Stimulated activated effector memory CD8-positive, alpha-beta T cell treated with anti-CD3 and anti-CD28 coated beads, Interleukin-12 subunit alpha, Interleukin-12 subunit beta, amount 100 ng/mL, for 72 hours (primary cell): ENCODE measurements around the gene RPL29.
A peak's percentile ranks its signal among the peaks of the same experiment; 100 is the strongest.

Experiments
- ATAC-seq: fragments of 150-1000 bp; cut with Tn5 transposase; 2 replicates; pipeline ENCODE4 v1.10.0; 2021
- DNase-seq, 2 donors: peaks; one replicate each; pipeline ENCODE4 v3.0.0; 2021 to 2022; ENCODE audit warnings: low spot score in 2 of 2
- H3K27ac Mint-ChIP-seq: one replicate; pipeline ENCODE4 v1.8.0; 2022; ENCODE audit warnings: mild to moderate bottlenecking, mixed read lengths
- H3K36me3 Mint-ChIP-seq: one replicate; pipeline ENCODE4 v1.8.0; 2022; ENCODE audit warnings: mild to moderate bottlenecking, mixed read lengths
- H3K4me1 Mint-ChIP-seq: one replicate; pipeline ENCODE4 v1.8.0; 2022; ENCODE audit warnings: mixed read lengths
- H3K4me3 Mint-ChIP-seq: one replicate; pipeline ENCODE4 v1.8.0; 2022; ENCODE audit warnings: mild to moderate bottlenecking, mixed read lengths
- H3K9me3 Mint-ChIP-seq: one replicate; pipeline ENCODE4 v1.8.0; 2022; ENCODE audit warnings: mixed read lengths

Gene RPL29

GRCh38 chr3:52032702-52033408 lies 37.2 kb upstream of the RPL29 start:
- H3K36me3 Mint-ChIP-seq, result no peaks in the 10 kb centered on the region
- no peaks in the 10 kb centered on the region for H3K9me3 Mint-ChIP-seq
- ATAC-seq, result no peak
- no peak overlapping the region for H3K4me3 Mint-ChIP-seq
- no peak for DNase-seq
- no peak overlapping the region for H3K27ac Mint-ChIP-seq
- H3K4me1 Mint-ChIP-seq, result peaks cover 5% of the 10 kb centered on the region

DNA sequence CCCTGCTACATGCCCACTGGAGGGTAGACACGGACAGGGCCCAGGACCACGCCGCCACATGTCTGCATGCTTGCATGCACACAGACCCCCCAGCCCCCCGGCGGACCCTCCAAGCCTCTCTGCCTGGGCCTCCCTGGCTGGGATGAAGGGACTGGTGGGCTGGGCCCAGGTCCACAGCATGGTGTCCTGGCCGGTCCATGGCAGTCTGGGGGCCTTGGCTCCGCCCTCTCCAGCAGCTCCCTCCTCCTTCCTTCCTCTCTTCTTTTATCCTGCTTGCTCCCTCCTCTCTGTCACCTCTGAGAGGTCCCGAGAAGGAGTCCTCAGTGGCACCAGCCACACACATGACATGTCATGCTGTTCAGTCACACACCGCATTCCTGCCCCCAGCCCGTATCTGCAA lies 36.2 kb upstream of the RPL29 start:
- H3K36me3 Mint-ChIP-seq, result no peaks in the 10 kb centered on the region
- H3K27ac Mint-ChIP-seq, result no peak overlapping the region
- ATAC-seq, result no peak
- peaks cover 5% of the 10 kb centered on the region for H3K4me1 Mint-ChIP-seq
- no peak overlapping the region for H3K4me3 Mint-ChIP-seq
- no peaks in the 10 kb centered on the region for H3K9me3 Mint-ChIP-seq
- DNase-seq, result no peak

DNA sequence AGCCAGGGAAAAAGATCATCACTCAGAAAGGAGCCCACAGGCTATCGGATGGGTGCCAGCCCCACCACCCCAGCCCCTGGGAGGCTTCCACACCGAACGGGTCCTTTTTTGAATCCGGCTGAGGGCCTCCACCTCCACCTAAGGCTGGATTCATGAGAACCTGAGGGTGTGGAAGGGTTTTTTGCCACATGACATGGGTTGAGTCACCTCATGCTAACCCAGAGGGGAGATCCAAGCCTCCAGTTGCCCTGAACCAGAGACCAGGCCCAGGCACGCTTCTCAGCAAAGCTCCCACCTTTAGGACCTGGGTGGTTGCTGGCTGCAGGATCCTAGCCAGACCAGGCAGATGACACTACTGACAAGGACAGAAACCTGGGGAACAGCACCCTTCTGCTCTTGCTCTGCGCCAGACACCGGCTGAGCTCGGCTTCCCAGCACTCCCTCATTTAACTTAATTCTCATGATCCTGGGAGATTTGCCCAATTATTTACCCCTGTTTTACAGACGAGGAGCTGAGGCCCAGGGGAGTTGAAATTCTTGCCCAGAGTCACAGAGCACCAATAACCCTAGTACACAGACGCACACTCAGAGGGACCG lies 35.1 kb upstream of the RPL29 start:
- ATAC-seq (no peak), DNase-seq (no peak)
- Mint-ChIP-seq H3K4me1 (peaks cover 11% of the 10 kb centered on the region), H3K36me3 (no peaks in the 10 kb centered on the region), H3K4me3 (no peak overlapping the region), H3K27ac (peak overlapping the region; percentile 66), H3K9me3 (no peaks in the 10 kb centered on the region)

- no peak for ATAC-seq
- DNase-seq, result no peak
- H3K4me3 Mint-ChIP-seq, result no peak overlapping the region
- peaks cover 23% of the 10 kb centered on the region for H3K4me1 Mint-ChIP-seq
- H3K9me3 Mint-ChIP-seq, result no peaks in the 10 kb centered on the region
- H3K36me3 Mint-ChIP-seq, result no peaks in the 10 kb centered on the region
- peak overlapping the region; percentile 66 for H3K27ac Mint-ChIP-seq
These were observed 33.8 kb upstream of the RPL29 start for GRCh38 chr3:52029535-52029934.

GRCh38 chr3:52029053-52029452 lies 33.4 kb upstream of the RPL29 start:
- DNase-seq (no peak), ATAC-seq (no peak)
- Mint-ChIP-seq H3K36me3 (no peaks in the 10 kb centered on the region), H3K9me3 (no peaks in the 10 kb centered on the region), H3K27ac (no peak overlapping the region), H3K4me1 (peaks cover 23% of the 10 kb centered on the region), H3K4me3 (no peak overlapping the region)

GRCh38 chr3:52028572-52028971 lies 32.9 kb upstream of the RPL29 start:
- no peak overlapping the region for H3K27ac Mint-ChIP-seq
- ATAC-seq, result no peak
- DNase-seq, result no peak

GRCh38 chr3:52026041-52026440 lies 30.3 kb upstream of the RPL29 start:
- H3K27ac Mint-ChIP-seq, result peak overlapping the region; percentile 2
- peaks cover 17% of the 10 kb centered on the region for H3K4me1 Mint-ChIP-seq
- H3K9me3 Mint-ChIP-seq, result no peaks in the 10 kb centered on the region
- ATAC-seq, result no peak
- no peak overlapping the region for H3K4me3 Mint-ChIP-seq
- H3K36me3 Mint-ChIP-seq, result no peaks in the 10 kb centered on the region
- no peak for DNase-seq

More at GRCh38 chr3:52028572-52028971, 32.9 kb upstream of the RPL29 start:
- H3K4me1 Mint-ChIP-seq, result peaks cover 23% of the 10 kb centered on the region
- no peaks in the 10 kb centered on the region for H3K36me3 Mint-ChIP-seq
- H3K9me3 Mint-ChIP-seq, result no peaks in the 10 kb centered on the region
- no peak overlapping the region for H3K4me3 Mint-ChIP-seq

GRCh38 chr3:52025453-52025852 lies 29.8 kb upstream of the RPL29 start:
- Mint-ChIP-seq H3K27ac (peak overlapping the region; percentile 2), H3K36me3 (no peaks in the 10 kb centered on the region), H3K9me3 (no peaks in the 10 kb centered on the region)

DNA sequence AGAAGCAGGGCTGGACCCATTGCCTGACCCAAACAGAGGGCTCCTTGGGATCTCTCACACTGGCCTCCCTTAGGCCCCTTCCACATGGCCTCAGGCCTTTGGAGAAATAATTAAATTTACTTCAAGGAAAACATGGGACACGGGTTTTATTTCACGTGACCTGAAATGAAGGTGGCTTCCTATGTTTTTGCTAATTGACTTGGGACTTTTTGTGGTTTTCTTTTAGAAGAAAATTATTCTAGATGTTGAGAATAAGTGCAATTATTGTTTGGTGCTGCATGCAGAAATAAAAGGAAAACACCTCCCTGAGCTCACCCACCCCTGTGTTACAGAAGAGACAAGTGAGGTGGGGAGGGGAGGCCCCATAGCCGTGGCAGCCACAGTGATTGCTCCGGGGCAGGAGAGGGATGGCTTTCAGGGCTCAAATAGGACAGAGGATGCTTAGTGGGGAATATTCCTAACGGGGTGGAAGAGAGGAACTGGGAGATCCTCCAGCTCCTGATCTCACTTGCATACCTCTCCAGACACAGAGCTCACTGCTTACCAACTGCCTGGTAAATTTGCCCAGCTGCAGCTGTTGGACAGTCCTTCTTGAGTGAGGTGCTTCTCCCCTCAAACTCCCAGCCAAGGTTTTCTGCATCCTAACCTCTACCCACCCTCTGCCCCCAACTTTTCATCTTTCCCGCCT lies 29.2 kb upstream of the RPL29 start:
- no peak for ATAC-seq
- H3K36me3 Mint-ChIP-seq, result no peaks in the 10 kb centered on the region
- peak overlapping the region; percentile 5 for H3K27ac Mint-ChIP-seq
- H3K9me3 Mint-ChIP-seq, result no peaks in the 10 kb centered on the region
- H3K4me3 Mint-ChIP-seq, result no peak overlapping the region
- H3K4me1 Mint-ChIP-seq, result peaks cover 17% of the 10 kb centered on the region
- no peak for DNase-seq

More at GRCh38 chr3:52025453-52025852, 29.8 kb upstream of the RPL29 start:
- DNase-seq (no peak), ATAC-seq (no peak)
- peaks cover 17% of the 10 kb centered on the region for H3K4me1 Mint-ChIP-seq
- no peak overlapping the region for H3K4me3 Mint-ChIP-seq

- no peak for ATAC-seq
- H3K27ac Mint-ChIP-seq, result peak overlapping the region; percentile 5
- H3K36me3 Mint-ChIP-seq, result no peaks in the 10 kb centered on the region
- H3K9me3 Mint-ChIP-seq, result no peaks in the 10 kb centered on the region
- H3K4me1 Mint-ChIP-seq, result peaks cover 17% of the 10 kb centered on the region
- no peak overlapping the region for H3K4me3 Mint-ChIP-seq
- DNase-seq, result no peak
These were observed 28.4 kb upstream of the RPL29 start for GRCh38 chr3:52023860-52024764.

GRCh38 chr3:52023101-52023770 lies 27.5 kb upstream of the RPL29 start:
- H3K4me1 Mint-ChIP-seq, result peaks cover 17% of the 10 kb centered on the region
- ATAC-seq (no peak), DNase-seq (no peak)
- H3K27ac Mint-ChIP-seq, result peak overlapping the region; percentile 5
- H3K36me3 Mint-ChIP-seq, result no peaks in the 10 kb centered on the region
- H3K9me3 Mint-ChIP-seq, result no peaks in the 10 kb centered on the region
- no peak overlapping the region for H3K4me3 Mint-ChIP-seq

DNA sequence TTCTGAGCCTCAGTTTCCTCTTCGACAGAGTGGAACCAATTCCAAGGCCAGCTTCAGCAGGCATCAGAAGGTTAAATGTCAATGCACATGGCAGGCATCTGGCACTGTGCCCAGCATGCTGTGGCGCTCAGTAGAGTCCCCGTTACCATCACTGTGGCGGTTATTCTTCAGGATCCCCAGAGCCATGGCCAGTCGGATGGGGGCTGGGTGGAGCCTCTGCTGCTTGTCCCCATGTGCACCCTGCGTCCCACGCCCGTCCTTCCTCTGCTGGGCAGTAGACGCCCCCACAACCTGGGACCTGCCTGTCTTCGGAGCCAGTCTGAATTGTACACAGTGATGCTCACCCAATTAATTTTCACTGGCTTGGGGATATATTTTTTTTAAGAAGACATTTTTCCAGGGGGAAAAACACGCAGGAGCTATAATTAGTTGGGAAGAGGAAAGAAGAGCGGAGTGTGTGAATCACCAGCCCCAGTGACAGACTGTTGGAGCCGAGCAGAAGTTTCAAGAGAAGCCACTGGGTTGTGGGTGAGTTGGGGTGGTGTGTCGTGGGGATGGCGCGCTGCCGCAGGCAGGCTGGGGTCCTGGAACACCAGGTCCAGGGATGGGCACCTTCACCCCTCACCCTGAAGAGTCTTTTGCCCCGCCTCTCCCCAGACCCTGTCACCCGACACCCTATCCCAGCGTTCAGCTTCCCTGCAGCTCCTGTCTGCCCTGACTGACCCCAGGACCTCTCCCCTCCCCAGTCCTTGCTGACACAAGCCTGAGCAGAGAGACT lies 26.8 kb upstream of the RPL29 start:
- peak overlapping the region; percentile 71 for H3K27ac Mint-ChIP-seq
- no peaks in the 10 kb centered on the region for H3K36me3 Mint-ChIP-seq
- H3K4me1 Mint-ChIP-seq, result peaks cover 17% of the 10 kb centered on the region
- DNase-seq, result no peak
- H3K4me3 Mint-ChIP-seq, result no peak overlapping the region
- no peak for ATAC-seq
- H3K9me3 Mint-ChIP-seq, result no peaks in the 10 kb centered on the region

- ATAC-seq, result no peak
- Mint-ChIP-seq H3K27ac (peak overlapping the region; percentile 71), H3K36me3 (no peaks in the 10 kb centered on the region), H3K4me3 (no peak overlapping the region), H3K9me3 (no peaks in the 10 kb centered on the region), H3K4me1 (peaks cover 17% of the 10 kb centered on the region)
- DNase-seq, result no peak
These were observed 26.0 kb upstream of the RPL29 start for GRCh38 chr3:52021489-52022268.
